T follicular helper cell (primary cell): ENCODE results near the gene CCSER2.

Experiments used
- DNase-seq: peaks from one replicate; pipeline ENCODE4 v3.0.0-alpha.2; 2020; ENCODE audit warnings: low read depth

CCSER2 gene

DNA sequence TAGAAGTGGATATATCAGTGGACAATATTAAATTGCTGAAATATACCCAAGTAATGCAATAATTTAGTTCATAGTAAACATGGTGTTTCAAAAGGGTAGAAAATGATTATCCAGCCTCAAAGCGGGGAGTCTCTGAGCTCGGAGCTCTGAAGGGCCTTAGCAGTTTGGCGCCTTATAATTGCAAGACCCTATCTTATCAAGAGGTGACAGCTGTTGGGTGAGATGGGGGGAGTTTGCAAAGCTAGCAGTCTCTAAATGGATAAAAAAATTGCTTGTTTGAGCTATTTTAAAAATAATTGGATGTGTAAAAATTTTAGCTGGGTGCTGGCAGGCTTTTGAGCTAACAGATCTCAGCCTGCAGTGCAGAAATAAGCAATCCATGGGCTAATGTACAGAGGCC is 219.2 kb downstream of the CCSER2 start:
- DNase-seq: no peak

DNA sequence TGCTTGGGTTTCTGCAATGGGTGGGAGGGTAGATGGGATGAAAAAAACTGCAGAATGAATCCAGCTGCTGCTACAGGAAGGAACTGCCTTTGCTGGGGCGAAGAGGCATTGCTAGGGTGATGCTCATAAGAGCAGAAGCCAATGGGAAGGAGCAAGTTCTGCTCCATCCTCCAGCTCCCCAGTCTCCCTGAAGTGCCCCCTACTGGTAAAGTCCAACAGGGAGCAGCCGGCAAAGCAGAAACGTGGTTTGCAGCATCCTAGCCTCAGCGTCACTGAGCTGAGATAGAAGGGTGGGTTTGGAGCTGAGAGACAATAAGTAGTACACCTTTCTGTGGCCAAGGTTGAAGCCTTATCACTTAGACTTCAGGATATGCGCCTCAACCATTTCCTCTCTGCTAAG is 220.5 kb downstream of the CCSER2 start:
- DNase-seq: no peak

DNA sequence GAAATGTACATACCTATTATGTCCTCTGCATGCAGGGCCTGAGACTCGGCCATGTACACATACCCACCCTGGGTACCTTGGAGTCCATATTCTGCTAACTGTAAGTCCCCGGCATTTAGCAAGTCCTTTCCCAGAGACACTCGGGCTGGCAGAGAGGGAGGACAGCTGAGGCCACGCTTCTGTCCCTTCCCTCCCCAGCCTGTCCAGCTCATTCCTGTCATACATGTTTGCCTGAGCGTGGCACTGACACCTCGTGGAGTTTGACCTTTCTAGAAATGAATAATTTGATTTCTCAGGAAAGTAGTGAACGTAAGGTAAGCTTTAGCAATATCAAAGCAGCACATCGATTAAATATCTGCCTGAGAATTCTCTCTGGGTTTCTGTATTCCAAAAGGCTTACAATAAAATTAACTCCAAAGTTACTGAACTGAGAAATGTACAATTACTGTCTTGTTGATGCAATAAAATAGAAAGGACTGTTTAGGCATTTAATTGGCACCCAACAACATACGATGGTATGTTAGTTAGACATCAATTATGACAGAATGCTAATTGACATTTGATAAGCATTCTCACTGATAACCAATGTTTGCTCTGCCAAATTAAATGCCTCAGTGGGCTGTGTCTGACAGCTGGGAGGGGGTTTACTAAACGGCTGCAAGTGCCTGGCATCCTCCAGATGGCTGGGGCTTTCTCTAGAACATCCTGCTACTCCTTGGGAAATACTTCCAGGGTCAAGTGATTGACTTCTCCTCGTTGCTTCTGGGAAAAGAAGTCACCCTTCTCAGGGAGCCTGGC is 221.2 kb downstream of the CCSER2 start:
- DNase-seq: no peak

DNA sequence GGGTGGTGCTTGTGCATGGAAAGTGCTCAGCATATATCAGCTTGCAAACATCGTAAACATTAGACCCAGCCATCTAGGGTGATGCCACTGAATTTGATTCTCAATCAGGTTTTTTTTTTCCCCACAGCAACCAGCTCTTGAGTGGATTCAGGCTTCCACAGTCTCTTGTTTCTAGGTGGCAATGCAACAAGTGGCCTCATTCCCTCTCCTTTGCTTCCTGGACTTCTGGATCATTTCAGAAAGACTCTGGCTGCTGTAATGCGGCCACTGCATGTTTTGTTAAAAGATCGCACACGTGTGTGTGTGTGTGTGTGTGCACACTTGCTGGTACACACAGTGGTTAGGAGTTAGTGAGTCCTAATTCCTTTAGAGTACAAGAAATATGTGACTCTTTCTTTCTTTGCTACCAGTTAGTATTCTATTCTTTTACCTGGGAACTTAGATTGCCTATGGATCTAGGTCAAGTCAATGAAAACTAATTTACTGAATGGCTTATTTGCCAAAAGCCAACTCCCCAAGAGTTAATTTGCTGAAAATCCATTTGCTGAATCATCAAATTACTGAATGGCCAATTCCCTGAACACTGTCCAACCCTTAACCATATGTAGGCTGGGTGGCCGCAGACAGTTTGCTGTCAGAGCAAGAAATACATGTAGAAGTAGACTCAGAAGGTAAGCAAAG is 222.5 kb downstream of the CCSER2 start:
- no peak for DNase-seq

DNA sequence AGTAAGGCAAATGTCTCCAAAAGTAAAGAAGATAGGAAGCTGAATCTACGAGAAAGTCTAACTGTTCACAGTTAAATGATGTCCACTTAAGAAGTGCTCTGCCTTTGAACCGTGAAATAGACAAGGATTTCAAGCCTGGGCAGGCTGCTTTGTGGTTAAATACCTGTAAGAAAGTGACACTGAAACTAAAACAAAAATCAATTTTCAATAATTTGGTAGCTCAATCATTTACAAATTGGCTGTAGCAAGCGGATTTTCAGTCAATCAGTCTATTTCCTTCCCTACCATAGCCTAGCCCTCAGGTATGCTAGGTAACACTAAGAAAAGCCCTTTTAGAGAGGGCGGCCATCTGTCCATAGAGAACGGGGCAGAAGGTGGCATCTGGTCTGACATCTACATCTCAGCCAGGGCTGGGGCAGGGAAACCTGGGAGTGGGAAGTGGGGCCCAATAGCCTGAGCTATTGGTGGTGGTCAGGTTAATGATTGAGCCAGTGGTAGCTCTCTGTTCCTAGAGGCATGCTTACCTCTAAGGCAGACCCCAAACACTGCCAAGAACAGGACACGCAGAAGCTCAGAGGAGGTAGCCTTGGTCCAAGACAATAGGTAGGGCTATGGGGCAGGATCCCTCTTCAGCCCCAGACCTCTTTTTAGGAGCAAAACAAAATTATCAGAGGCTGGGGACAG is 223.2 kb downstream of the CCSER2 start:
- no peak for DNase-seq

DNA sequence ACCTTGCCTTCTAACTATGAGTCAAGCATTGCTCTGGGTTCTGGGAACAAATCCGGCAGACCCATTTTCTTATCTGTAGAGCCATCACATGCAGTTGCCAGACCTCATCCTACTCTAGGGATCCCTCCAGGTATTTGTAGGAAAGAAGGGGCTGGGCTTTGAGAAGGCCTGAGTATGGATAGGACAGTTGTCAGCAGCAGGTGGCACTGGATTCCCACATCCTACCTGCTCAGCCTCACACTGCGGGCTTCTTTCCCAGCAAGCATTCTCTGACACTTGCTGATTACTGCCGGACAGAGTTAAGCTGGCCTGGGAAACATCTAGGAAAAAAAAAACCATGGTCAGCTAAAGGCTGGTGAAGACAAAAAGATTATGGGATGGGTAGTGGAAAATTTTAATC is 224.1 kb downstream of the CCSER2 start:
- DNase-seq: no peak

DNA sequence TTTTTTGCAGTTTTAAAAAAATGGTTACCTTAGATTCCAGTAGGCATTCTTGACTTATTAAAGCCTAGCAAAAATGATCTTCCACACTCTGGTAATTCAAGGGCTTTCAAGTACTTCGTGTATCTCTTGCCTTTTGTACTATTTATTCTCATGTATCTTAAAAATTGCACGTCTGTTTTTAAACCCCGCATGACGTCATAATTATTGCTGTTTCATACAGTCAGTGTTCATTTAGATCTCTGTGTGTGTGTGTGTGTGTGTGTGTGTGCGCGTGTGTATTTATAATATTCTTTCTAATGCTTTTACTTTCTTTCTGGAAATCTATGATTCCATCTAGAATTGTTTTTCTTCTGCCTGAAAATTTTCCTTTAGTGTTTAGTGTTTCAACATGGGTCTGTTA is 234.2 kb downstream of the CCSER2 start:
- no peak for DNase-seq

DNA sequence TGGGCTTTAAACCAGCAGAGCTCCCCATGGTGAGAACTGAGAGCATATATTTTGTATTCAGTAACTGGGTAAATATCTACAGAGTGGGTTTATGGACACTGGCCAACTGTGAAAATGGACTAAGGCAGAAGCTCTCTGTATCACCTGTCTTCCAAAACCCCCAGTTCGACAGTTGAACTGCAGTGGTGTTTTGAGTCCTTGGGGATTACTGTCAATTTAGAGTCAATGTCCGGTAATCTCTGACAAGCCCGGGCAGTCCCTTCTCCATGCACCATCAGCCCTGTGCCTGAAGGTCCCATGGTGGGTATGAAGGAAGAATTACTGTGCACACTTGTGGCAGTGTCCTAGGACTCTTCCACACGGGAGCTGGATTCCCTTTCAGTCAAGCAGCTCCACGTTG is 235.0 kb downstream of the CCSER2 start:
- no peak for DNase-seq

DNA sequence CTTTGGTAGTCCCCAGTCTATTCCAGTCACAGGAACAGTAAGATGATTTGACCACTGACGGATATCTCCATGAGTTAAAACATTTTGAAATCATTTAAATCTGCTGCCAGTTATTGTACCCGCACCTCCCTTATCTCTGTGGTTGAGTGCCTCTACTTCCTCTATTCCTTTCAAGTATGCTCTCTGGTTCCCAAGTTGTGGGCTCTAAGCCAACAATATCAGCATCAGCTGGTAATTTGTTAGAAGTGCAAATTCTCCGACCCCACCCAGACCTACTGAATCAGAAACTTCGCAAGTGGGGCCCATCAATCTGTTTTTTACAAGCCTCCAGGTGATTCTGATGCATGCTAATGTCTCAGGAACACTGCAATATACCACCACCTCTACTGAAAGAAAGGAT is 235.5 kb downstream of the CCSER2 start:
- no peak for DNase-seq

DNA sequence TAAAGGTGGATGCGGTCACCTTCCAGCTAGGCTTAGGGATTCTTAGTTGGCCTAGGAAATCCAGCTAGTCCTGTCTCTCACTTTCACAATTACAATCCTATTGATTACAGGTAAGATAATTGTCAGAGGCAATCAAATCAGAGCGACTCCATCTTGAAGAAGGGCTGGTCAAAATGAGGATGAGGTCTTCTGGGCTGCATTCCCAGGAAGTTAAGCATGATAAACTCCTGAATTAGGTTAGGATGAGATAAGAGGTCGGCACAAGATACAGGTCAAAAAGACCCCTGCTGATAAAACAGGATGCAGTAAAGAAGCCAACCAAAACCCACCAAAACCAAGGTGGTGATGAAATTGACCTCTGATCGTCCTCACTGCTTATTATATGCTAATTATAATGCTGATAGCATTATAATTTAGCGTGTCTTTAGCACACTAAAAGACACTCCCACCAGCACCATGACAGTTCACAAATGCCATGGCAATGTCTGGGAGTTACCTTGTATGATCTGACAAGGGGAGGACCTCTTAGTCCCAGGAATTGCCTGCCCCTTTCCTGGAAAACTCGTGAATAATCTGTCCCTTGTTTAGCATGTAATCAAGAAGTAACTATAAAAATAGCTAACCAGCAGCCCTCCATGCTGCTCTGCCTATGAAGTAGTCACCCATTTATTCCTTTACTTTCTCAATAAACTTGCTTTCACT is 237.6 kb downstream of the CCSER2 start:
- DNase-seq: no peak

DNA sequence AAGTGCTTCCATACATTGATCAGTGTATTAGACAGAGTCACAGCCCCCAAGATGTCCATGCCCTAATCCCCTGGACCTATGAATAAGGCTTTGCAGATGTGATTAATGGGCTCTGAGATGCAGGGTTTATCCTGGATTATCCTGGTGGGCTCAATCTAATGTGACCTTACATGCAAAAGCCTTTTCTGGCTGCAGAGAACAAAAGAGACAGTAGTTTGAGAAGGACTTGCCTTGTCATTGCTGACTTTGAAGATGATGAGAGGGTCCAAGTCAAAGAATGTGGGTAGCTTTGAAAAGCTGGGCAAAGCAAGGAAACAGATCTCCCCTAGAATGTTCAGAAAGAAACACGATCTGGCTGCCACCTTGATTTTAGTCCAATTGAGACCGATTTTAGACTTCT is 238.7 kb downstream of the CCSER2 start:
- DNase-seq: no peak
